ENCODE data around the gene SSX2IP. TPM values are rescaled to one million over a fixed set of nuclear protein-coding genes. Genes with fewer than 3 reads are reported as not detected.

The SSX2IP gene
- total RNA-seq, 1 donor from 2014 or later = 2.3 TPM

DNA sequence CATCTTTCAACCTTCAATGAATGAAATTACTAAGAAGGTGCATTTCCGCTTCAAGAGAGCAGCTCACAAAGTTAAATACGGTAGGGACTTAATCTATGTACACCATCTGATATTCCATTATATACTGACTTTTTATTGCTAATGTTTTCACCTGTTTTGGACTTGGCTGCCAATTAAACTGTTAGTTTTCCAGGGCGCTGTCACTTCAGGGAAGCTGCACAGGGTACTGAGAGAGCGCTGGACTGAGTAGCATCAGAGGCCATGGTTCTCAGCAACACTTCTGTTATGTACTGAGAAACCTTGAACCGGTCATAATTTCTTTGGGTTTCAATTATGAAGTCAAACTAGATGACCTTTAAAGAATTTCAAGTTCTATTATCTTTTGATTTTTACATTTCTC, 8.2 kb downstream of the SSX2IP start:
- Histone ChIP-seq H3K4me3 (no peak overlapping the region), H3K9me3 (no peaks in the 10 kb centered on the region), H3K36me3 (no peaks in the 10 kb centered on the region), H3K27ac (no peak overlapping the region), H3K27me3 (no peaks in the 10 kb centered on the region), H3K4me1 (peaks cover 0 to 5% of the 10 kb centered on the region in 2 donors)
- TF ChIP-seq, protein P1, sequence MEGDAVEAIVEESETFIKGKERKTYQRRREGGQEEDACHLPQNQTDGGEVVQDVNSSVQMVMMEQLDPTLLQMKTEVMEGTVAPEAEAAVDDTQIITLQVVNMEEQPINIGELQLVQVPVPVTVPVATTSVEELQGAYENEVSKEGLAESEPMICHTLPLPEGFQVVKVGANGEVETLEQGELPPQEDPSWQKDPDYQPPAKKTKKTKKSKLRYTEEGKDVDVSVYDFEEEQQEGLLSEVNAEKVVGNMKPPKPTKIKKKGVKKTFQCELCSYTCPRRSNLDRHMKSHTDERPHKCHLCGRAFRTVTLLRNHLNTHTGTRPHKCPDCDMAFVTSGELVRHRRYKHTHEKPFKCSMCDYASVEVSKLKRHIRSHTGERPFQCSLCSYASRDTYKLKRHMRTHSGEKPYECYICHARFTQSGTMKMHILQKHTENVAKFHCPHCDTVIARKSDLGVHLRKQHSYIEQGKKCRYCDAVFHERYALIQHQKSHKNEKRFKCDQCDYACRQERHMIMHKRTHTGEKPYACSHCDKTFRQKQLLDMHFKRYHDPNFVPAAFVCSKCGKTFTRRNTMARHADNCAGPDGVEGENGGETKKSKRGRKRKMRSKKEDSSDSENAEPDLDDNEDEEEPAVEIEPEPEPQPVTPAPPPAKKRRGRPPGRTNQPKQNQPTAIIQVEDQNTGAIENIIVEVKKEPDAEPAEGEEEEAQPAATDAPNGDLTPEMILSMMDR (IDR thresholded peaks at IDR 0.05) = no peak
- intact Hi-C loops (cut with DNase I) = no loop called here
- no peak for DNase-seq (ENCODE audit: low spot score in 2 of 2)

DNA sequence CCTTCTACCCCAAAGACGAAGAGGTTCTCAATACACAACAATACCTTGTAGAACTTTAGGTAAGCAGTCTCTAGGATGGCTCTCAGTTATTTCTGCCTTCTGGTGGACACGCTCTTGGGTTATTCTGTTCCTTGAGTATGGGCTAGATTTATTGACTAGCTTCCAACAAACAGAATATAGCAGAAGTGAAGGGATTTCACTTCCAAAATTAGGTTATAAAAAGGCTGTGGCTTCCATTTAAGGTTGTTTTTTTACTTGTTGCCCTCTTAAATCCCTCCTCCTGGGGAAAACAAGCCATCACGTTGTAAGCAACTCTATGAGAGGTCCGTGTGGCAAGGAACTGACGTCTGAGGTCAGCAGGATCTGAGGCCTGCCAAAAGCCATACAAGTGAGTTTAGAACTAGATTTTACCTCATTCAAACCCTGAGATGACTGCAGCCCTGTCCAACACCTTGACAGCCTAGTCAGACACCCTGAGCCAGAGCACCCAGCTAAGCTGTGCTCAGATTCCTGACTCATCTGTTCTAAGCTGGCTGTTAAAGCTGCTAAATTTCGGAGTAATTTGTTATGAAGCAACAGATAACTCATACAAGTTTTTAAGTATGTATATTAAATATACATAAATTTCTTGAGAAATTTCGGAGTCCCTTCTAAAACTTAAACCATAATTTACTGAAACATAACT, 12.7 kb downstream of the SSX2IP start:
- Histone ChIP-seq H3K27me3 (no peaks in the 10 kb centered on the region), H3K4me1 (no peaks in the 10 kb centered on the region), H3K27ac (no peak overlapping the region), H3K36me3 (no peaks in the 10 kb centered on the region), H3K9me3 (no peaks in the 10 kb centered on the region), H3K4me3 (no peak overlapping the region)
- TF ChIP-seq, protein P1 (IDR thresholded peaks at IDR 0.05) = no peak
- intact Hi-C loops (cut with DNase I) = no loop called here
- DNase-seq (ENCODE audit: low spot score in 2 of 2) = no peak

- H3K36me3 ChIP-seq = no peaks in the 10 kb centered on the region
- no peak overlapping the region for H3K27ac ChIP-seq
- no peak overlapping the region for H3K4me3 ChIP-seq
- no peaks in the 10 kb centered on the region for H3K27me3 ChIP-seq
- TF ChIP-seq, protein P1 (IDR thresholded peaks at IDR 0.05) = no peak
- H3K9me3 ChIP-seq = no peaks in the 10 kb centered on the region
- H3K4me1 ChIP-seq = no peaks in the 10 kb centered on the region
- intact Hi-C loops (cut with DNase I) = no loop called here
- DNase-seq (ENCODE audit: low spot score in 2 of 2) = no peak
Observed at GRCh38 chr1:84675631-84676030, 14.6 kb downstream of the SSX2IP start.

DNA sequence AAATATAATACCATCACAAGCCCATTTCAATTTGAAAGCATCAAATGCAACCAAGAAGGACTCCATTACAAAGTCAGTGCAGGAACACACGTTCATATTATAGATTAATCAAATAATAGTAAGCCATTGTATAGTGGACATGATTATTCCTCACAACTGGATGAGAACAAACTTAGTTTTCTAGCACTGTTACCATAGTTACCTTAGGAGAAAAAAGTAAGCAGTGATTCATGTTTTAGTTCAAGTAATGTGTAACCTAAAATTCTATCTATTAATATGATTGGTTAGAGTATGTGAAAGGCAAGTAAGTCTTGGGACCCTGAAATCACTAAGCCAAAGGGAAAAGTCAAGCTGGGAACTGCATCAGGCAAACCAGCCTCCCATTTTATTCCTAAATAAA, 15.2 kb downstream of the SSX2IP start:
- H3K27me3 ChIP-seq = no peaks in the 10 kb centered on the region
- DNase-seq (ENCODE audit: low spot score in 2 of 2) = no peak
- H3K4me1 ChIP-seq = no peaks in the 10 kb centered on the region
- intact Hi-C loops (cut with DNase I) = no loop called here
- no peaks in the 10 kb centered on the region for H3K9me3 ChIP-seq
- H3K27ac ChIP-seq = no peak overlapping the region
- H3K36me3 ChIP-seq = no peaks in the 10 kb centered on the region
- TF ChIP-seq, protein P1 (IDR thresholded peaks at IDR 0.05) = no peak
- no peak overlapping the region for H3K4me3 ChIP-seq

- intact Hi-C loops (cut with DNase I) = no loop called here
- H3K4me3 ChIP-seq = no peak overlapping the region
- no peaks in the 10 kb centered on the region for H3K9me3 ChIP-seq
- H3K27ac ChIP-seq = no peak overlapping the region
- TF ChIP-seq, protein P1 (IDR thresholded peaks at IDR 0.05) = no peak
- DNase-seq (ENCODE audit: low spot score in 2 of 2) = no peak
- H3K4me1 ChIP-seq = no peaks in the 10 kb centered on the region
- H3K36me3 ChIP-seq = no peaks in the 10 kb centered on the region
- H3K27me3 ChIP-seq = no peaks in the 10 kb centered on the region
Observed at GRCh38 chr1:84674705-84675104, 15.6 kb downstream of the SSX2IP start.

- Histone ChIP-seq H3K27ac (no peak overlapping the region), H3K36me3 (no peaks in the 10 kb centered on the region), H3K27me3 (no peaks in the 10 kb centered on the region), H3K4me1 (no peaks in the 10 kb centered on the region), H3K9me3 (no peaks in the 10 kb centered on the region), H3K4me3 (no peak overlapping the region)
- TF ChIP-seq, protein P1 (IDR thresholded peaks at IDR 0.05) = no peak
- intact Hi-C loops (cut with DNase I) = no loop called here
- no peak for DNase-seq (ENCODE audit: low spot score in 2 of 2)
Observed at GRCh38 chr1:84674021-84674420, 16.2 kb downstream of the SSX2IP start.
